HCT116 (cell line): ENCODE data around the gene RPL10.

ENCODE experiments used
- CBX3 ChIP-seq: IDR thresholded peaks from 2 replicates; pipeline ENCODE4 v1.6.1; 2012; ENCODE audit warnings: low read depth
- CEBPB ChIP-seq: IDR thresholded peaks from 2 replicates; pipeline ENCODE4 v1.6.1; 2012; ENCODE audit warnings: low read depth
- ELF1 ChIP-seq: IDR thresholded peaks from 2 replicates; pipeline ENCODE4 v1.6.1; 2012; ENCODE audit warnings: low read depth, borderline replicate concordance
- EZH2phosphoT487 ChIP-seq: fragments of 200-600 bp; IDR thresholded peaks from 2 replicates; pipeline ENCODE4 v1.6.1; 2018; ENCODE audit warnings: antibody characterized with exemption, borderline replicate concordance
- POLR2A ChIP-seq: IDR thresholded peaks from 2 replicates; pipeline ENCODE4 v1.7.0; 2011; ENCODE audit warnings: borderline replicate concordance; ENCODE audit not compliant: insufficient read depth, insufficient read length; ENCODE audit errors: extremely low read depth
- RAD21 ChIP-seq: IDR thresholded peaks from 2 replicates; pipeline ENCODE4 v1.6.1; 2012; ENCODE audit warnings: low read depth, mild to moderate bottlenecking
- REST ChIP-seq: IDR thresholded peaks from 2 replicates; pipeline ENCODE4 v1.6.1; 2012; ENCODE audit warnings: low read depth
- SP1 ChIP-seq: IDR thresholded peaks from 2 replicates; pipeline ENCODE4 v1.6.1; 2012; ENCODE audit warnings: low read depth
- YY1 ChIP-seq: IDR thresholded peaks from 2 replicates; pipeline ENCODE4 v1.6.1; 2011; ENCODE audit warnings: low read length, low read depth, moderate library complexity, mild to moderate bottlenecking; ENCODE audit not compliant: insufficient replicate concordance; ENCODE audit errors: extremely low read depth
- TF ChIP-seq, protein P1 (sequence below), 3 experiments: fragments of 200-600 bp in 1 of 3; sonication (generic) in 1 of 3; IDR thresholded peaks in 2 of 3; conservative IDR thresholded peaks in 1 of 3; 2 replicates each; pipeline ENCODE4 v1.5.1; 2012 to 2017; ENCODE audit warnings: low read depth in 2 of 3, low read length in 2 of 3, antibody characterized with exemption in 1 of 3, borderline replicate concordance in 1 of 3, control low read depth in 1 of 3, mild to moderate bottlenecking in 1 of 3, mixed read lengths in 1 of 3, mixed run types in 1 of 3, moderate library complexity in 1 of 3; ENCODE audit not compliant: insufficient read depth in 1 of 3

DNA sequence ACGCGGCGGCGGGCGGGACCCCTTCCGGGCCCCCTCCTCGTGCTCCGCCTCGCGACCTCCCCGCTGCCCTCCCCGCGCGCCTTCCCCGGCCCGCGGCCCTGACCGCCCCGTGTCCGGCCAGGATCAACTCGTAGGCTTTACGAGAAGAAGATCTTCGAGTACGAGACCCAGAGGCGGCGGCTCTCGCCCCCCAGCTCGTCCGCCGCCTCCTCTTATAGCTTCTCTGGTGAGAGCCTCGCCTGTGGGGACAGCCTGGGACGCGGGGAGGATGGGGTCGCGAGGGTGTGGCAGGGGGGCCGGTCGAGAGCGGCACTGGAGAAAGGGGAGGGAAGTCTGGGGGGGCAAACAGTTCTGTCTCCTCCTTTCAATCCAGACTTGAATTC, 18.6 kb upstream of the RPL10 start:
- no peak for TF ChIP-seq ELF1
- no peak for TF ChIP-seq SP1
- TF ChIP-seq CBX3: no peak
- no peak for TF ChIP-seq YY1
- TF ChIP-seq, protein P1, sequence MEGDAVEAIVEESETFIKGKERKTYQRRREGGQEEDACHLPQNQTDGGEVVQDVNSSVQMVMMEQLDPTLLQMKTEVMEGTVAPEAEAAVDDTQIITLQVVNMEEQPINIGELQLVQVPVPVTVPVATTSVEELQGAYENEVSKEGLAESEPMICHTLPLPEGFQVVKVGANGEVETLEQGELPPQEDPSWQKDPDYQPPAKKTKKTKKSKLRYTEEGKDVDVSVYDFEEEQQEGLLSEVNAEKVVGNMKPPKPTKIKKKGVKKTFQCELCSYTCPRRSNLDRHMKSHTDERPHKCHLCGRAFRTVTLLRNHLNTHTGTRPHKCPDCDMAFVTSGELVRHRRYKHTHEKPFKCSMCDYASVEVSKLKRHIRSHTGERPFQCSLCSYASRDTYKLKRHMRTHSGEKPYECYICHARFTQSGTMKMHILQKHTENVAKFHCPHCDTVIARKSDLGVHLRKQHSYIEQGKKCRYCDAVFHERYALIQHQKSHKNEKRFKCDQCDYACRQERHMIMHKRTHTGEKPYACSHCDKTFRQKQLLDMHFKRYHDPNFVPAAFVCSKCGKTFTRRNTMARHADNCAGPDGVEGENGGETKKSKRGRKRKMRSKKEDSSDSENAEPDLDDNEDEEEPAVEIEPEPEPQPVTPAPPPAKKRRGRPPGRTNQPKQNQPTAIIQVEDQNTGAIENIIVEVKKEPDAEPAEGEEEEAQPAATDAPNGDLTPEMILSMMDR (IDR thresholded peaks at IDR 0.05 in 2 of 3, conservative IDR thresholded peaks at IDR 0.05 in 1 of 3; ENCODE audit: borderline replicate concordance in 1 of 3, insufficient read depth in 1 of 3, low read depth in 2 of 3, low read length in 2 of 3): no peak
- TF ChIP-seq POLR2A: no peak
- TF ChIP-seq EZH2phosphoT487: no peak
- no peak for TF ChIP-seq CEBPB
- TF ChIP-seq REST: no peak
- no peak for TF ChIP-seq RAD21
